HepG2 (cell line): Measurements from ENCODE around the gene KLHL33. TPM values are rescaled to one million over a fixed set of nuclear protein-coding genes. Genes with fewer than 3 reads are reported as not detected.

Experiments used
- E2F2 ChIP-seq: sonication (generic); formaldehyde crosslinking; IDR thresholded peaks from 2 replicates; pipeline ENCODE4 v1.4.0; 2020; ENCODE audit warnings: missing genetic modification reagents, borderline replicate concordance
- EED ChIP-seq: sonication (generic); formaldehyde crosslinking; IDR thresholded peaks from 2 replicates; pipeline ENCODE4 v1.5.0; 2020; ENCODE audit warnings: mild to moderate bottlenecking, missing genetic modification reagents
- MED13 ChIP-seq: sonication (generic); formaldehyde crosslinking; IDR thresholded peaks from 2 replicates; pipeline ENCODE4 v1.5.0; 2020; ENCODE audit warnings: missing genetic modification reagents
- NBN ChIP-seq: fragments of 450-650 bp; conservative IDR thresholded peaks from 2 replicates; pipeline ENCODE4 v1.6.1; 2017
- POLR2G ChIP-seq: fragments of 200-400 bp; formaldehyde crosslinking; IDR thresholded peaks from 2 replicates; pipeline ENCODE4 v1.6.1; 2018; ENCODE audit warnings: mild to moderate bottlenecking, low read depth, low read length, moderate library complexity
- PRDM4 ChIP-seq: sonication (generic); formaldehyde crosslinking; IDR thresholded peaks from 2 replicates; pipeline ENCODE4 v1.9.0; 2021; ENCODE audit warnings: missing genetic modification reagents, borderline replicate concordance
- REST ChIP-seq, 2 experiments: IDR thresholded peaks; 2 replicates each; pipeline ENCODE4 v1.6.1; 2011 to 2012; ENCODE audit warnings: low read length in 2 of 2, borderline replicate concordance in 1 of 2, low read depth in 1 of 2, mild to moderate bottlenecking in 1 of 2, moderate library complexity in 1 of 2
- USF2 ChIP-seq, 2 experiments: sonication (generic) in 1 of 2; formaldehyde crosslinking in 1 of 2; IDR thresholded peaks; 2 replicates each; pipeline versions ENCODE4 v1.5.1 to v1.6.1; 2011 to 2020; ENCODE audit warnings: borderline replicate concordance in 1 of 2, low read depth in 1 of 2, low read length in 1 of 2, mild to moderate bottlenecking in 1 of 2, missing genetic modification reagents in 1 of 2, moderate library complexity in 1 of 2
- ZNF343 ChIP-seq: sonication (generic); formaldehyde crosslinking; IDR thresholded peaks from 2 replicates; pipeline ENCODE4 v1.4.0; 2020; ENCODE audit warnings: mild to moderate bottlenecking, missing genetic modification reagents
- ZNF562 ChIP-seq: sonication (generic); formaldehyde crosslinking; IDR thresholded peaks from 2 replicates; pipeline ENCODE4 v1.8.0; 2022; ENCODE audit warnings: missing genetic modification reagents, borderline replicate concordance
- ZNF761 ChIP-seq: sonication (generic); formaldehyde crosslinking; conservative IDR thresholded peaks from 2 replicates; pipeline ENCODE4 v1.4.0; 2020; ENCODE audit warnings: mild to moderate bottlenecking, missing genetic modification reagents
- ZSCAN30 ChIP-seq: sonication (generic); formaldehyde crosslinking; IDR thresholded peaks from 2 replicates; pipeline ENCODE4 v1.5.0; 2020; ENCODE audit warnings: mild to moderate bottlenecking, missing genetic modification reagents
- polyA plus RNA-seq, 8 experiments: library from polyadenylated mRNA; depleted of rRNA in 3 of 8; stranded (reverse) in 7 of 8; unstranded in 1 of 8; fragments of >200 nt; fragmentation: Illumina TruSeq in 4 of 8; extraction: Trizol in 4 of 8; gene quantifications; 2 replicates each; pipeline versions ENCODE4 v1.2.1 to v1.2.3, GENCODE V29; 2011 to 2016; ENCODE audit warnings: low read depth in 4 of 8, missing spikeins in 1 of 8, mixed read lengths in 1 of 8; ENCODE audit not compliant: insufficient read depth in 1 of 8
- total RNA-seq, 5 experiments: library from RNA; depleted of rRNA; stranded (reverse); fragments of >200 nt; fragmentation: Illumina TruSeq; extraction: Trizol; gene quantifications; 2 replicates each; pipeline ENCODE4 v1.2.3, GENCODE V29; 2016; ENCODE audit warnings: low read depth in 1 of 5
- TF ChIP-seq, protein P1 (sequence below): sonication (generic); formaldehyde crosslinking; IDR thresholded peaks from 2 replicates; pipeline ENCODE4 v1.5.0; 2020; ENCODE audit warnings: missing genetic modification reagents

Gene KLHL33
- total and polyA plus RNA-seq, 2 of the 13 experiments (the other 11 are each of a cell fraction or from before 2014, with no cell fraction given): not detected

- TF ChIP-seq E2F2 (CRISPR knock-in tag): no peak
- peak; percentile 82; the same call in 1 of the 2 replicates for TF ChIP-seq PRDM4
- TF ChIP-seq, protein P1, sequence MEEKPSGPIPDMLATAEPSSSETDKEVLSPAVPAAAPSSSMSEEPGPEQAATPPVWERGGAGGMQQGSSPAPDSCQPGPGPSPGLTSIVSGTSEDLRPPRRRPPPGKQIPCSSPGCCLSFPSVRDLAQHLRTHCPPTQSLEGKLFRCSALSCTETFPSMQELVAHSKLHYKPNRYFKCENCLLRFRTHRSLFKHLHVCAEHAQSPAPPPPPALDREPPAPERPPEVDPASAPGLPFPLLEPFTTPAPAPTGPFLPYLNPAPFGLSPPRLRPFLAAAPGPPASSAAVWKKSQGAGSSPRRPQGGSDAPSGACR (CRISPR knock-in tag): no peak; the same call in 1 of the 2 replicates
- TF ChIP-seq ZNF343 (CRISPR knock-in tag): peak; percentile 44; the same call in 1 of the 2 replicates
- TF ChIP-seq ZNF562: no peak
- peak; percentile 71; the same call in 1 of the 2 replicates for TF ChIP-seq ZNF761 (CRISPR knock-in tag)
- TF ChIP-seq EED (CRISPR knock-in tag): peak; percentile 89; the same call in 1 of the 2 replicates
- peak; percentile 100 for TF ChIP-seq USF2 (IDR thresholded peaks at IDR 0.05; ENCODE audit: low read depth, low read length)
- peak; percentile 100 for TF ChIP-seq USF2 (CRISPR knock-in tag; IDR thresholded peaks at IDR 0.05; ENCODE audit: borderline replicate concordance)
- no peak for TF ChIP-seq REST (IDR thresholded peaks at IDR 0.05; ENCODE audit: borderline replicate concordance in 1 of 2, low read depth in 1 of 2, low read length in 2 of 2)
- no peak for TF ChIP-seq NBN
- no peak for TF ChIP-seq ZSCAN30 (CRISPR knock-in tag)
- peak; percentile 86 for TF ChIP-seq POLR2G
- TF ChIP-seq MED13: peak; percentile 12; the same call in 1 of the 2 replicates
Observed at GRCh38 chr14:20461225-20462141, 25.5 kb upstream of the KLHL33 start, which contains the start of gene PIP4P1 (continued).
